ENCODE measurements around the gene SEZ6L2.

DNA sequence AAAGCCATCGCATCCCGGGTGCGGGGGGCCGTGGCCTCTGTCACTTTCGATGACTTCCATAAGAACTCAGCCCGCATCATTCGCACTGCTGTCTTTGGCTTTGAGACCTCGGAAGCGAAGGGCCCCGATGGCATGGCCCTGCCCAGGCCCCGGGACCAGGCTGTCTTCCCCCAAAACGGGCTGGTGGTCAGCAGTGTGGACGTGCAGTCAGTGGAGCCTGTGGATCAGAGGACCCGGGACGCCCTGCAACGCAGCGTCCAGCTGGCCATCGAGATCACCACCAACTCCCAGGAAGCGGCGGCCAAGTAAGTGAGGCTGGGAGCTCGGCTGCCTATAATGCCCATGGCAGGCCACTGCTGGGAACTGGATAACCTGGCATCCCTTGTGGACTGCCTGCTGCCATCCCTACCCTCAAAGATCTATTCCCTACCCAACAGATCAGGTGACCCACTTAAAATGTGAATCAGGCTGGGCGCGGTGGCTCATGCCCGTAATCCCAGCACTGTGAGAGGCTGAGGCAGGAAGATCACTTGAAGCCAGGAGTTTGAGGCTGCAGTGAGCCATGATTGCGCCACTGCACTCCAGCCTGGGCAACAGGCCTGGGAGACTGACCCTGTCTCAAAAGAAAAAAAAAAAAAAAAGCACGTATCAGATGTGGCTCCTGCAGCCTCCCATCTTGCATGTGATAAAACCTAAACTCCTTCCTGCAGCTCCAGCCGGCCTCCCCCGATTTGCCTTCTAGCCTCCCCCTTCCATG is 54.6 kb downstream of the SEZ6L2 start:
- TF ChIP-seq, protein P1, sequence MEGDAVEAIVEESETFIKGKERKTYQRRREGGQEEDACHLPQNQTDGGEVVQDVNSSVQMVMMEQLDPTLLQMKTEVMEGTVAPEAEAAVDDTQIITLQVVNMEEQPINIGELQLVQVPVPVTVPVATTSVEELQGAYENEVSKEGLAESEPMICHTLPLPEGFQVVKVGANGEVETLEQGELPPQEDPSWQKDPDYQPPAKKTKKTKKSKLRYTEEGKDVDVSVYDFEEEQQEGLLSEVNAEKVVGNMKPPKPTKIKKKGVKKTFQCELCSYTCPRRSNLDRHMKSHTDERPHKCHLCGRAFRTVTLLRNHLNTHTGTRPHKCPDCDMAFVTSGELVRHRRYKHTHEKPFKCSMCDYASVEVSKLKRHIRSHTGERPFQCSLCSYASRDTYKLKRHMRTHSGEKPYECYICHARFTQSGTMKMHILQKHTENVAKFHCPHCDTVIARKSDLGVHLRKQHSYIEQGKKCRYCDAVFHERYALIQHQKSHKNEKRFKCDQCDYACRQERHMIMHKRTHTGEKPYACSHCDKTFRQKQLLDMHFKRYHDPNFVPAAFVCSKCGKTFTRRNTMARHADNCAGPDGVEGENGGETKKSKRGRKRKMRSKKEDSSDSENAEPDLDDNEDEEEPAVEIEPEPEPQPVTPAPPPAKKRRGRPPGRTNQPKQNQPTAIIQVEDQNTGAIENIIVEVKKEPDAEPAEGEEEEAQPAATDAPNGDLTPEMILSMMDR (IDR thresholded peaks at IDR 0.05) = no peak
- TF ChIP-seq POLR2A (IDR thresholded peaks at IDR 0.05) = no peak

Data from thyroid gland (tissue), 4 donors.